ENCODE measurements around the gene XG.
"Not testable (repeated sequence)": the region's sequence is repeated elsewhere in the genome, so short reads cannot be mapped to it uniquely, and the experiment has no call there.

The XG gene

GRCh38 chrX:2774057-2774456, 22.2 kb downstream of the XG start:
- TF ChIP-seq JUND (IDR thresholded peaks at IDR 0.05; ENCODE audit: low read depth) = no peak
- no peak for DNase-seq (ENCODE audit: low read depth in 1 of 2, low spot score in 1 of 2)
- in situ Hi-C loops (cut with HindIII; ENCODE audit: low pct_unique_long_range_greater_than_20kb, low sequenced_read_pairs) = no loop called here

GRCh38 chrX:2774776-2775175, 22.9 kb downstream of the XG start:
- no peak for DNase-seq (ENCODE audit: low read depth in 1 of 2, low spot score in 1 of 2)
- in situ Hi-C loops (cut with HindIII; ENCODE audit: low pct_unique_long_range_greater_than_20kb, low sequenced_read_pairs) = no loop called here
- no peak for TF ChIP-seq JUND (IDR thresholded peaks at IDR 0.05; ENCODE audit: low read depth)

DNA sequence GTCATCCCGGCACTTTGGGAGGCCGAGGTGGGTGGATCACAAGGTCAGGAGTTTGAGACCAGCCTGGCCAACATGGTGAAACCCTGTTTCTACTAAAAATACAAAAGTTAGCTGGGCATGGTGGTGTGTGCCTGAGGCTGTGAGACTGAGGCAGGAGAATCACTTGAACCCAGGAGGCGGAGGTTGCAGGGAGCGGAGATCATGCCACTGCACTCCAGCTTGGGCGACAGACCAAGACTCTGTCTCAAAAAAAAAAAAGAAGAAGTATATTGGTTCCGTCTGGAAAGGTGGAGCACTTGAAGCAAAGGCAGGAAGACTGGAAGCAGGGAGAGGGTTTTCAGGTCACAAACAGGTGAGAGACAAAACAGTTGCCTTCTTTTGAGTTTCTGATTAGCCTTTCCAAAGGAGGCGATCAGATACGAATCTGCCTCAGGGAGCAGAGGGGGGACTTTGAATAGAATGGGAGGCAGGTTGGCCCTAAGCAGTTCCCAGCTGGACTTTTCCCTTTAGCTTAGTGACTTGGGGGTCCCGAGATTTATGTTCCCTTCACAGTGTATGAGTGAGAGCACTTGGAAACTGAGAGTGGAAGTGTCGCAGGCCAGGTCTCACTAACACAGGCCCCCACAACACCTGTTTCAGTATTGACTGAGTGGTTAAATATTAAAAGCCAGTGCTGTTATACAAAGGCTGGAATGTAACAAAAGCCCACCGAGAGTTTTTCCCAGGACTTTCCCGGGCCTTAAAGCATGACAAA, 28.8 kb downstream of the XG start:
- DNase-seq (ENCODE audit: low read depth in 1 of 2, low spot score in 1 of 2); in situ Hi-C loops (cut with HindIII; ENCODE audit: low pct_unique_long_range_greater_than_20kb, low sequenced_read_pairs): not testable (repeated sequence)

- DNase-seq (ENCODE audit: low read depth in 1 of 2, low spot score in 1 of 2) = no peak
- in situ Hi-C loops (cut with HindIII; ENCODE audit: low pct_unique_long_range_greater_than_20kb, low sequenced_read_pairs) = no loop called here
- no peak for TF ChIP-seq JUND (IDR thresholded peaks at IDR 0.05; ENCODE audit: low read depth)
These were observed 29.4 kb downstream of the XG start for GRCh38 chrX:2781226-2781571.

DNA sequence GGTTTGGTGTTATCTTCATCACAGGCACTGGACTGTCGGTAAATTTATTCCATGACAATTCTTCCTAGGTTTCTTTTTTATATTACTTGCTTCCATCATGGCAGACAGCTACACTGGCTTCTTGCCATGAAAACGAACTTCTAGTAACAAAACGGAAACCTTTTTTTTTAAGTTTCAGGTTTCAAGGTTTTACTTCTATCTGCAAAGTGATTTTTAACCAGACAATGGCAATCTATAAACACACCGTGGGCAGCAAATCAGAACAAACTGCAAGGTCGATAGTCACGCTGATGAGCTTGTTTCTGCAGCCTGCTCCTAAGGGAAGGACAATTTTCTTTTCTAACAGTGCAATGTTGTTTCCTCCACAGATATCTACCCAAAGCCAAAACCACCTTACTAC, 29.9 kb downstream of the XG start:
- no peak for TF ChIP-seq JUND (IDR thresholded peaks at IDR 0.05; ENCODE audit: low read depth)
- DNase-seq (ENCODE audit: low read depth in 1 of 2, low spot score in 1 of 2) = no peak
- in situ Hi-C loops (cut with HindIII; ENCODE audit: low pct_unique_long_range_greater_than_20kb, low sequenced_read_pairs) = no loop called here

DNA sequence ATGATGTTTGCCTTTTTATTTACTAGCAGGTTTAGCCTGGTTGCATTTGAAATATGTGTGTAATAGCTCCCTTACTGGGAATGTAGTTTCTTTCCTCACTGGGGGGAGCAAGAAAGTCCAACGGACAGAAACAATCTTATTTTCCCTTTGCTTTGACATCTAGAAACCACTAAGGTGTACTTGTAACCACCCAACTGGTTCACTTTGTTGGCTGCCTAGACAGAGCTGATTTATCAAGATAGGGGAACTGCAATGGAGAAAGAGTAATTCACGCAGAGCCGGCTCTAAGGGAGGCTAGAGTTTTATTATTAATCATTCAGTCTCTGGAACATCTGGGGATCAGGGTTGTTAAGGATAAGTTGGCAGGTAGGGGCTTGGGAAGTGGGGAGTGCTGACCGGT, 30.3 kb downstream of the XG start:
- TF ChIP-seq JUND (IDR thresholded peaks at IDR 0.05; ENCODE audit: low read depth) = no peak
- DNase-seq (ENCODE audit: low read depth in 1 of 2, low spot score in 1 of 2) = no peak

GRCh38 chrX:2782778-2783177, 30.9 kb downstream of the XG start:
- TF ChIP-seq JUND (IDR thresholded peaks at IDR 0.05; ENCODE audit: low read depth) = no peak
- in situ Hi-C loops (cut with HindIII; ENCODE audit: low pct_unique_long_range_greater_than_20kb, low sequenced_read_pairs) = no loop called here
- no peak for DNase-seq (ENCODE audit: low read depth in 1 of 2, low spot score in 1 of 2)

More for the DNA sequence above, 30.3 kb downstream of the XG start:
- in situ Hi-C loops (cut with HindIII; ENCODE audit: low pct_unique_long_range_greater_than_20kb, low sequenced_read_pairs) = no loop called here

- DNase-seq (ENCODE audit: low read depth in 1 of 2, low spot score in 1 of 2) = no peak
- in situ Hi-C loops (cut with HindIII; ENCODE audit: low pct_unique_long_range_greater_than_20kb, low sequenced_read_pairs) = no loop called here
- TF ChIP-seq JUND (IDR thresholded peaks at IDR 0.05; ENCODE audit: low read depth) = no peak
These were observed 32.2 kb downstream of the XG start for GRCh38 chrX:2784026-2784425.

- in situ Hi-C loops (cut with HindIII; ENCODE audit: low pct_unique_long_range_greater_than_20kb, low sequenced_read_pairs) = no loop called here
- no peak for DNase-seq (ENCODE audit: low read depth in 1 of 2, low spot score in 1 of 2)
- TF ChIP-seq JUND (IDR thresholded peaks at IDR 0.05; ENCODE audit: low read depth) = no peak
These were observed 33.7 kb downstream of the XG start for GRCh38 chrX:2785538-2785937.

DNA sequence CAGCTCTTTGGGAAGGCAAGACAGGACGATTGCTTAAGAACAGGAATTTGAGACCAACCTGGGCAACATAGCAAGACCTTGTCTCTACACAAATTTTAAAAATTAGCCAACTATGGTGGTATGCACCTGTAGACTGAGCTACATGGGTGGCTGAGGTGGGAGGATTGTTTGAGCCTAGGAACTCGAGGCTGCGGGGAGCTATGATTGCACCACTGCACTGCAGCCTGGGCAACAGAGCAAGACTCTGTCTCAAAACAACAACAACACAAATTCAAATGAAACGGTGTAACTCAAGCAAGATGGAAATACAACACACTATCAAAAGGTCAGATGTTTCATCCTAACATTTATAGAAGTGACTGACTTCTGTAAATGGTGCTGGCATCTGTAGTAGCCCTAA, 37.1 kb downstream of the XG start:
- TF ChIP-seq JUND (IDR thresholded peaks at IDR 0.05; ENCODE audit: low read depth) = no peak
- in situ Hi-C loops (cut with HindIII; ENCODE audit: low pct_unique_long_range_greater_than_20kb, low sequenced_read_pairs) = no loop called here
- DNase-seq (ENCODE audit: low read depth in 1 of 2, low spot score in 1 of 2) = no peak

GRCh38 chrX:2789569-2789968, 37.7 kb downstream of the XG start:
- in situ Hi-C loops (cut with HindIII; ENCODE audit: low pct_unique_long_range_greater_than_20kb, low sequenced_read_pairs) = no loop called here
- no peak for DNase-seq (ENCODE audit: low read depth in 1 of 2, low spot score in 1 of 2)

GRCh38 chrX:2793752-2794151, 41.9 kb downstream of the XG start:
- DNase-seq (ENCODE audit: low read depth in 1 of 2, low spot score in 1 of 2) = no peak
- no peak for TF ChIP-seq JUND (IDR thresholded peaks at IDR 0.05; ENCODE audit: low read depth)
- in situ Hi-C loops (cut with HindIII; ENCODE audit: low pct_unique_long_range_greater_than_20kb, low sequenced_read_pairs) = no loop called here

More at GRCh38 chrX:2789569-2789968, 37.7 kb downstream of the XG start:
- TF ChIP-seq JUND (IDR thresholded peaks at IDR 0.05; ENCODE audit: low read depth) = no peak

DNA sequence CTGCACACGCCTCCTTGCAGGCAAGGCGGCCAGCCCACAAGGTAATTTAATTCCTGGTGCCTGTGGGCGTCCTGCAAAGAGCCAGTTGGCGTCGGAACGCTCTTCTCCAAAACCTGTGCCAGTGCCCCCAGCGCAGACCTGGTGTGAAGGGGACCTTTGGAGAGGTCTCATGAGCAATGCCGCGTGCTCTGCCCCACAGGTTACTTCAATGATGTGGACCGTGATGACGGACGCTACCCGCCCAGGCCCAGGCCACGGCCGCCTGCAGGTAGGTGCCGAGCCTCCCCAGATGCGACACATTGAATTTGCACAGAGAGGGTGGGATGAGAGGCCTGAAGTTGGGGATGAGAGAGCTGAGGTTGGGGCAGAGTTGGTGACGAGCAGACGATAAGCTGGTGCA, 42.5 kb downstream of the XG start:
- DNase-seq (ENCODE audit: low read depth in 1 of 2, low spot score in 1 of 2) = no peak
- no peak for TF ChIP-seq JUND (IDR thresholded peaks at IDR 0.05; ENCODE audit: low read depth)
- in situ Hi-C loops (cut with HindIII; ENCODE audit: low pct_unique_long_range_greater_than_20kb, low sequenced_read_pairs) = no loop called here

- in situ Hi-C loops (cut with HindIII; ENCODE audit: low pct_unique_long_range_greater_than_20kb, low sequenced_read_pairs); DNase-seq (ENCODE audit: low read depth in 1 of 2, low spot score in 1 of 2): not testable (repeated sequence)
These were observed 45.0 kb downstream of the XG start for GRCh38 chrX:2796808-2797207.
